ENCODE results near the gene PTPRK. TPM values are rescaled to one million over a fixed set of nuclear protein-coding genes. Genes with fewer than 3 reads are reported as not detected.

PTPRK gene
- polyA plus RNA-seq, 3 donors: 0.01 TPM; not detected in 2

GRCh38 chr6:128200789-128201188, 319.6 kb downstream of the PTPRK start:
- Mint-ChIP-seq H3K27me3 (ENCODE audit: low read depth in 3 of 3) (peaks cover 0 to 5% (median 2%) of the 10 kb centered on the region in 3 donors), H3K27ac (no peak overlapping the region), H3K36me3 (no peaks in the 10 kb centered on the region), H3K4me1 (no peaks in the 10 kb centered on the region), H3K4me3 (no peak overlapping the region), H3K9me3 (peaks cover 0 to 18% (median 5%) of the 10 kb centered on the region in 7 donors)
- intact Hi-C loops (cut with micrococcal nuclease): no loop called here
- Histone ChIP-seq H3K4me2 (replicated peaks; ENCODE audit: extremely low read depth, low read length, poor library complexity, severe bottlenecking) (no peak overlapping the region), H3K4me3 (replicated peaks in 1 of 3; ENCODE audit: low read depth in 2 of 3, low read length in 3 of 3) (no peak overlapping the region), H3K4me1 (ENCODE audit: control insufficient read depth in 1 of 2, insufficient read depth in 2 of 2, low read length in 2 of 2) (no peaks in the 10 kb centered on the region), H3K79me2 (ENCODE audit: insufficient read depth, low read length) (no peaks in the 10 kb centered on the region), H3K27me3 (ENCODE audit: control insufficient read depth in 2 of 2, insufficient read depth in 2 of 2, low read length in 2 of 2) (no peaks in the 10 kb centered on the region), H3K27ac (ENCODE audit: low read depth in 1 of 2, low read length in 2 of 2) (no peak overlapping the region), H3K36me3 (replicated peaks in 1 of 2; ENCODE audit: control insufficient read depth in 1 of 2, insufficient read depth in 2 of 2, low read length in 2 of 2) (no peaks in the 10 kb centered on the region), H3K9ac (ENCODE audit: insufficient read depth, low read length, poor library complexity, severe bottlenecking) (no peak overlapping the region), H4K20me1 (ENCODE audit: insufficient read depth, low read length) (no peaks in the 10 kb centered on the region), H3K9me3 (replicated peaks in 1 of 2; ENCODE audit: control insufficient read depth in 1 of 2, insufficient read depth in 1 of 2, low read length in 2 of 2) (peaks cover 0 to 6% of the 10 kb centered on the region in 2 donors), H2AFZ (ENCODE audit: insufficient read depth, low read depth, low read length, poor library complexity, severe bottlenecking) (no peak overlapping the region)
- no peak for DNase-seq
- no peak for TF ChIP-seq CTCF (IDR thresholded peaks at IDR 0.05)

DNA sequence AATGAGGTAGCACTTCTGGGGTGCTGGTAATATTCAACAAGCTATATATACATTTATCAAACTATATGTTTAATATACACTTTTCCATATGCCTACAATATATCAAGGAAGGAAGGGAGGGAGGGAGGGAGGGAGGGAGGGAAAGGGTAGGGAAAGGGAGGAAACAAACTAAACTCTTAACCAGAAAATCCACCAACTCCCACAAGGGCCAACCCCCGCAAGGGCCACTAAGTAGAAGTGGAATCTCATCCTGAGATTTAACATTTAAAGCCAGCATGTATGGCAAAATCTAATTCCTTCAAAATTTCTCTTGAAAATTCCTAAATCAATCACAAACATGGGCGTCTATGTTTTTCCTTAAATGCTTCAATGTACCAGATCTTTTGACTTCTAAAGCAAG, 320.9 kb downstream of the PTPRK start:
- Histone ChIP-seq H4K20me1 (ENCODE audit: insufficient read depth, low read length) (no peaks in the 10 kb centered on the region), H3K36me3 (replicated peaks in 1 of 2; ENCODE audit: control insufficient read depth in 1 of 2, insufficient read depth in 2 of 2, low read length in 2 of 2) (no peaks in the 10 kb centered on the region), H3K4me3 (replicated peaks in 1 of 3; ENCODE audit: low read depth in 2 of 3, low read length in 3 of 3) (no peak overlapping the region), H3K79me2 (ENCODE audit: insufficient read depth, low read length) (no peaks in the 10 kb centered on the region), H3K27ac (ENCODE audit: low read depth in 1 of 2, low read length in 2 of 2) (no peak overlapping the region), H3K4me1 (ENCODE audit: control insufficient read depth in 1 of 2, insufficient read depth in 2 of 2, low read length in 2 of 2) (no peaks in the 10 kb centered on the region), H2AFZ (ENCODE audit: insufficient read depth, low read depth, low read length, poor library complexity, severe bottlenecking) (no peak overlapping the region), H3K27me3 (ENCODE audit: control insufficient read depth in 2 of 2, insufficient read depth in 2 of 2, low read length in 2 of 2) (no peaks in the 10 kb centered on the region), H3K9me3 (replicated peaks in 1 of 2; ENCODE audit: control insufficient read depth in 1 of 2, insufficient read depth in 1 of 2, low read length in 2 of 2) (peaks cover 0 to 6% of the 10 kb centered on the region in 2 donors), H3K9ac (ENCODE audit: insufficient read depth, low read length, poor library complexity, severe bottlenecking) (no peak overlapping the region), H3K4me2 (replicated peaks; ENCODE audit: extremely low read depth, low read length, poor library complexity, severe bottlenecking) (no peak overlapping the region)
- Mint-ChIP-seq H3K4me3 (no peak overlapping the region), H3K36me3 (no peaks in the 10 kb centered on the region), H3K27ac (no peak overlapping the region), H3K4me1 (no peaks in the 10 kb centered on the region), H3K9me3 (peaks cover 0 to 17% (median 5%) of the 10 kb centered on the region in 7 donors), H3K27me3 (ENCODE audit: low read depth in 3 of 3) (peaks cover 0 to 5% (median 2%) of the 10 kb centered on the region in 3 donors)
- no peak for TF ChIP-seq CTCF (IDR thresholded peaks at IDR 0.05)
- intact Hi-C loops (cut with micrococcal nuclease): no loop called here
- DNase-seq: no peak
- 80% methylated on average over 1 of the region's 2 CpGs for WGBS (ENCODE audit: insufficient coverage)

Measured in CD14-positive monocyte (primary cell).